ENCODE measurements around the gene ATF5. TPM values are rescaled to one million over a fixed set of nuclear protein-coding genes. Genes with fewer than 3 reads are reported as not detected.

ATF5 gene
- total and polyA plus RNA-seq, 11 donors, result 3.9 to 33.0 (median 9.5) TPM

- intact Hi-C loops (cut with DNase I), result no loop called here
Observed at GRCh38 chr19:49896863-49897621, 32.0 kb upstream of the ATF5 start, which contains the start of gene IL4I1. Gene IL4I1, minus strand, starts transcription at chr19:49896887. Its CDS starts 727 bp downstream, at chr19:49896160.

GRCh38 chr19:49904136-49904535, 24.9 kb upstream of the ATF5 start:
- intact Hi-C loops (cut with DNase I), result no loop called here
- WGBS, 4 donors, result 49 to 56% (median 56%) methylated on average over 6 of the region's 6 CpGs
- Histone ChIP-seq H3K36me3 (peaks cover 0 to 32% (median 21%) of the 10 kb centered on the region in 9 donors), H3K4me1 (peaks cover 0 to 20% (median 0%) of the 10 kb centered on the region in 12 donors), H3K9me3 (no peaks in the 10 kb centered on the region), H3K4me3 (no peak overlapping the region), H3K27ac (peak overlapping the region in 1 of 12 donors; percentile 72), H3K27me3 (no peaks in the 10 kb centered on the region)
- TF ChIP-seq CTCF (IDR thresholded peaks at IDR 0.05) (no peak), POLR2A (IDR thresholded peaks at IDR 0.05) (no peak)
- DNase-seq (no peak), ATAC-seq (no peak)

More at GRCh38 chr19:49896863-49897621, 32.0 kb upstream of the ATF5 start, which contains the start of gene IL4I1:
- Histone ChIP-seq H3K27ac (peak within 1 kb of the TSS in 10 of 12 donors; percentile 28 to 89 (median 46)), H3K4me1 (peaks cover 0 to 23% (median 6%) of the 10 kb centered on the region in 12 donors), H3K36me3 (no peaks in the 10 kb centered on the region), H3K27me3 (peaks cover 0 to 4% (median 0%) of the 10 kb centered on the region in 9 donors), H3K9me3 (no peaks in the 10 kb centered on the region), H3K4me3 (peak within 1 kb of the TSS in 6 of 12 donors; percentile 11 to 35 (median 13))
- peak; percentile 9 to 65 (median 34) for ATAC-seq
- TF ChIP-seq POLR2A (IDR thresholded peaks at IDR 0.05) (no peak), CTCF (IDR thresholded peaks at IDR 0.05) (no peak)
- 34 to 48% (median 38%) methylated on average over 18 to 20 of the region's 20 CpGs for WGBS, 4 donors
- peak in 4 of 5 donors; percentile 46 to 73 (median 59) for DNase-seq

GRCh38 chr19:49906879-49907564, 22.0 kb upstream of the ATF5 start:
- Histone ChIP-seq H3K4me3 (no peak overlapping the region), H3K36me3 (peaks cover 0 to 43% (median 25%) of the 10 kb centered on the region in 9 donors), H3K9me3 (no peaks in the 10 kb centered on the region), H3K27me3 (no peaks in the 10 kb centered on the region), H3K4me1 (peaks cover 0 to 43% (median 4%) of the 10 kb centered on the region in 12 donors), H3K27ac (no peak overlapping the region)
- TF ChIP-seq CTCF (IDR thresholded peaks at IDR 0.05), result no peak
- TF ChIP-seq POLR2A (IDR thresholded peaks at IDR 0.05), result no peak
- ATAC-seq (no peak), DNase-seq (no peak)
- WGBS, 4 donors, result 83 to 92% (median 88%) methylated on average over 16 of the region's 16 CpGs
- intact Hi-C loops (cut with DNase I), result no loop called here
